ENCODE results near the gene CD300H.
"Not testable (repeated sequence)": the region's sequence is repeated elsewhere in the genome, so short reads cannot be mapped to it uniquely, and the experiment has no call there.

Gene CD300H

GRCh38 chr17:74526681-74527080, 40.6 kb downstream of the CD300H start:
- DNase-seq (ENCODE audit: low read depth), result no peak

GRCh38 chr17:74525781-74526288, 41.5 kb downstream of the CD300H start:
- no peak for DNase-seq (ENCODE audit: low read depth)

- DNase-seq (ENCODE audit: low read depth), result no peak
Measured at GRCh38 chr17:74525465-74525725, 41.9 kb downstream of the CD300H start.

GRCh38 chr17:74524653-74525464, 42.5 kb downstream of the CD300H start:
- no peak for DNase-seq (ENCODE audit: low read depth)

- no peak for DNase-seq (ENCODE audit: low read depth)
Measured at GRCh38 chr17:74523308-74523707, 44.0 kb downstream of the CD300H start.

GRCh38 chr17:74522381-74523105, 44.8 kb downstream of the CD300H start:
- no peak for DNase-seq (ENCODE audit: low read depth)

- no peak for DNase-seq (ENCODE audit: low read depth)
Measured at GRCh38 chr17:74521701-74522201, 45.6 kb downstream of the CD300H start.

GRCh38 chr17:74520790-74521480, 46.4 kb downstream of the CD300H start:
- DNase-seq (ENCODE audit: low read depth), result no peak

GRCh38 chr17:74520016-74520434, 47.3 kb downstream of the CD300H start:
- DNase-seq (ENCODE audit: low read depth), result no peak

- not testable (repeated sequence) for DNase-seq (ENCODE audit: low read depth)
Measured at GRCh38 chr17:74518413-74518981, 48.8 kb downstream of the CD300H start.

- DNase-seq (ENCODE audit: low read depth), result no peak
Measured at GRCh38 chr17:74516561-74517328, 50.6 kb downstream of the CD300H start.

- no peak for DNase-seq (ENCODE audit: low read depth)
Measured at GRCh38 chr17:74515941-74516340, 51.4 kb downstream of the CD300H start.

- no peak for DNase-seq (ENCODE audit: low read depth)
Measured at GRCh38 chr17:74514632-74515334, 52.5 kb downstream of the CD300H start.

GRCh38 chr17:74513987-74514631, 53.2 kb downstream of the CD300H start:
- no peak for DNase-seq (ENCODE audit: low read depth)

- DNase-seq (ENCODE audit: low read depth), result no peak
Measured at GRCh38 chr17:74512624-74513091, 54.7 kb downstream of the CD300H start.

- DNase-seq (ENCODE audit: low read depth), result no peak
Measured at GRCh38 chr17:74512036-74512435, 55.3 kb downstream of the CD300H start.

All from GM04504 (cell line).